Esophagus muscularis mucosa (tissue), 3 donors: ENCODE results near the gene CACNA1S.

Experiments used
- CTCF ChIP-seq, 3 experiments: fragments of 200-600 bp in 2 of 3; fragments of 450-650 bp in 1 of 3; sonication (generic) in 2 of 3; IDR thresholded peaks; one replicate each; pipeline ENCODE4 v1.5.1; 2017 to 2019; ENCODE audit warnings: antibody characterized with exemption in 3 of 3, mild to moderate bottlenecking in 2 of 3, moderate library complexity in 1 of 3
- POLR2A ChIP-seq: fragments of 450-650 bp; IDR thresholded peaks from one replicate; pipeline ENCODE4 v1.6.1; 2017; ENCODE audit warnings: antibody characterized with exemption, moderate library complexity, mild to moderate bottlenecking, low read depth
- POLR2AphosphoS5 ChIP-seq, 2 donors: sonication (generic); formaldehyde crosslinking; IDR thresholded peaks; one replicate each; pipeline ENCODE4 v1.6.1; 2017; ENCODE audit warnings: antibody characterized with exemption in 2 of 2

- no peak for TF ChIP-seq POLR2AphosphoS5 (IDR thresholded peaks at IDR 0.05)
- no peak for TF ChIP-seq POLR2A
- TF ChIP-seq CTCF (IDR thresholded peaks at IDR 0.05) = no peak
Observed at GRCh38 chr1:201156819-201157218, 44.6 kb upstream of the CACNA1S start.
